GM08714 (cell line): Measurements from ENCODE around the gene POR.
"Not testable (repeated sequence)": the region's sequence is repeated elsewhere in the genome, so short reads cannot be mapped to it uniquely, and the experiment has no call there.

Source experiments
- H3K4me3 ChIP-seq: fragments of 200-500 bp; sonication (Bioruptor generic); 2 replicates; pipeline ENCODE4 v1.5.1; 2014; ENCODE audit warnings: mild to moderate bottlenecking, low read length, inconsistent platforms
- ZNF274 ChIP-seq: IDR thresholded peaks from 2 replicates; pipeline ENCODE4 v1.6.1; 2012; ENCODE audit warnings: mild to moderate bottlenecking, low read depth, low read length

The POR gene

GRCh38 chr7:75991531-75992082 lies 76.7 kb downstream of the POR start:
- no peak overlapping the region for H3K4me3 ChIP-seq
- TF ChIP-seq ZNF274 = no peak

- no peak for TF ChIP-seq ZNF274
- H3K4me3 ChIP-seq = no peak overlapping the region
Measured at GRCh38 chr7:75992083-75992755, 77.3 kb downstream of the POR start.

- no peak for TF ChIP-seq ZNF274
Measured at GRCh38 chr7:75993689-75994387, 78.9 kb downstream of the POR start.

GRCh38 chr7:75994388-75995051 lies 79.6 kb downstream of the POR start, which contains the start of gene TMEM120A:
TSS of gene TMEM120A (minus strand) at chr7:75994595. CDS start at chr7:75994570, 25 bp downstream.
- peak within 1 kb of the TSS; percentile 80 for H3K4me3 ChIP-seq
- TF ChIP-seq ZNF274 = no peak

More at GRCh38 chr7:75993689-75994387, 78.9 kb downstream of the POR start:
- H3K4me3 ChIP-seq = peak overlapping the region; percentile 80

GRCh38 chr7:75995052-75995471 lies 80.1 kb downstream of the POR start:
- TF ChIP-seq ZNF274 = no peak
- H3K4me3 ChIP-seq = no peak overlapping the region; the same call in 1 of the 2 replicates

GRCh38 chr7:75995996-75996395 lies 81.0 kb downstream of the POR start:
- no peak overlapping the region for H3K4me3 ChIP-seq
- TF ChIP-seq ZNF274 = no peak

GRCh38 chr7:75996476-75996875 lies 81.5 kb downstream of the POR start:
- H3K4me3 ChIP-seq = no peak overlapping the region
- TF ChIP-seq ZNF274 = no peak

GRCh38 chr7:75998038-75998437 lies 83.1 kb downstream of the POR start:
- TF ChIP-seq ZNF274 = no peak

GRCh38 chr7:76000566-76000965 lies 85.6 kb downstream of the POR start:
- no peak overlapping the region for H3K4me3 ChIP-seq
- TF ChIP-seq ZNF274 = no peak

More at GRCh38 chr7:75998038-75998437, 83.1 kb downstream of the POR start:
- no peak overlapping the region for H3K4me3 ChIP-seq

GRCh38 chr7:76002139-76002538 lies 87.2 kb downstream of the POR start:
- H3K4me3 ChIP-seq = no peak overlapping the region
- TF ChIP-seq ZNF274 = no peak

GRCh38 chr7:76002822-76003221 lies 87.9 kb downstream of the POR start:
- no peak for TF ChIP-seq ZNF274

GRCh38 chr7:76003351-76003750 lies 88.4 kb downstream of the POR start:
- no peak overlapping the region for H3K4me3 ChIP-seq
- no peak for TF ChIP-seq ZNF274

More at GRCh38 chr7:76002822-76003221, 87.9 kb downstream of the POR start:
- H3K4me3 ChIP-seq = no peak overlapping the region

- not testable (repeated sequence) for H3K4me3 ChIP-seq
Measured at GRCh38 chr7:76005004-76005403, 90.0 kb downstream of the POR start.

- H3K4me3 ChIP-seq = no peak overlapping the region
Measured at GRCh38 chr7:76008156-76008687, 93.3 kb downstream of the POR start.

More at GRCh38 chr7:76008156-76008687, 93.3 kb downstream of the POR start:
- TF ChIP-seq ZNF274 = no peak
